Measurements from ENCODE around the gene ATP6V0A1. TPM values are rescaled to one million over a fixed set of nuclear protein-coding genes. Genes with fewer than 3 reads are reported as not detected.
"Not testable (repeated sequence)": the region's sequence is repeated elsewhere in the genome, so short reads cannot be mapped to it uniquely, and the experiment has no call there.

ATP6V0A1 gene
- total and polyA plus RNA-seq, 2 donors from 2014 or later: 108 to 110 TPM

DNA sequence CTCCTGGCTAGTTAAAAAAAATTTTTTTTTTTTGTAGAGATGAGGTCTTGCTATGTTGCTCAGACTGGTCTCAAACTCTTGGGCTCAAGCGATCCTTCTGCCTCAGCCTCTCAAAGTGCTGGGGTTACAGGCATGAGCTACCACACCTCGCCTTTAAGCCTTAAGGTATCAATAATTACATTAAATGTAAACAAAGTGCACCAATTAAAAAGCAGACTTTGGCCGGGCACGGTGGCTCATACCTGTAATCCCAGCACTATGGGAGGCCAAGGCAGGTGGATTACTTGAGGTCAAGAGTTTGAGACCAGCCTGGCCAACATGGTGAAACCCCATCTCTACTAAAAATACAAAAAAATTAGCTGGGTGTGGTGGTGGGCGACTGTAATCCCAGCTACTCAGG lies 7.4 kb upstream of the ATP6V0A1 start:
- H3K27ac ChIP-seq (ENCODE audit: low read depth in 2 of 2, low read length in 2 of 2); FAIRE-seq; H3K9me3 ChIP-seq (ENCODE audit: control insufficient read depth in 2 of 3, insufficient read depth in 1 of 3, low read length in 3 of 3); H3K36me3 ChIP-seq (ENCODE audit: control insufficient read depth in 2 of 3, insufficient read depth in 3 of 3, low read length in 3 of 3); intact Hi-C loops (cut with DNase I); H3K4me1 ChIP-seq (ENCODE audit: control insufficient read depth in 2 of 3, insufficient read depth in 2 of 3, low read depth in 1 of 3, low read length in 3 of 3); H3K4me3 ChIP-seq (ENCODE audit: low read length in 3 of 3); DNase-seq; H3K27me3 ChIP-seq (ENCODE audit: control insufficient read depth, insufficient read depth, low read length); H3K9ac ChIP-seq (ENCODE audit: low read length in 3 of 3): not testable (repeated sequence)

DNA sequence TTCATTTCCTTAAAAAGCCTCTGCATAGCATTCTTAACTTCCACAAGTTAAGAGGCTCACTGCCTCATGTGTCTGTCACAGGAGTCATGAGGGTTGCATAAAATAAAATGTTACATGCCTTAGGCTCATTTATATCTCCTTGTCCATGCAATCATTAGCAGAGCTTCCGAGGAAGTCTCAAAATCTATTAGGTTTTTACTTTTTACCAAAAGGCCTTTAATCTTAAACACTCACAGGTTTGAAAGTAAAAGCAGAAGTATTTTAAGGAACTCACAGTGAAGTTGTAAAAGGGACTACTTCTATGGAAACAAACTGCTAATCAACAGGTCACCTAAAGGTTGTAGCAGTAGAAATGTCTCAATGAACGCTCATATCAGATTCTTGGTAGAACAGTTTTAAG lies 5.2 kb upstream of the ATP6V0A1 start:
- DNase-seq (no peak), FAIRE-seq (no peak)
- Histone ChIP-seq H3K4me3 (ENCODE audit: low read length in 3 of 3) (no peak overlapping the region), H3K9me3 (ENCODE audit: control insufficient read depth in 2 of 3, insufficient read depth in 1 of 3, low read length in 3 of 3) (no peaks in the 10 kb centered on the region), H3K9ac (ENCODE audit: low read length in 3 of 3) (no peak overlapping the region), H3K27ac (ENCODE audit: low read depth in 2 of 2, low read length in 2 of 2) (no peak overlapping the region), H3K27me3 (ENCODE audit: control insufficient read depth, insufficient read depth, low read length) (no peaks in the 10 kb centered on the region), H3K4me1 (ENCODE audit: control insufficient read depth in 2 of 3, insufficient read depth in 2 of 3, low read depth in 1 of 3, low read length in 3 of 3) (peaks cover 0 to 14% (median 11%) of the 10 kb centered on the region in 3 donors), H3K36me3 (ENCODE audit: control insufficient read depth in 2 of 3, insufficient read depth in 3 of 3, low read length in 3 of 3) (no peaks in the 10 kb centered on the region)
- intact Hi-C loops (cut with DNase I): no loop called here
- TF ChIP-seq, protein P1, sequence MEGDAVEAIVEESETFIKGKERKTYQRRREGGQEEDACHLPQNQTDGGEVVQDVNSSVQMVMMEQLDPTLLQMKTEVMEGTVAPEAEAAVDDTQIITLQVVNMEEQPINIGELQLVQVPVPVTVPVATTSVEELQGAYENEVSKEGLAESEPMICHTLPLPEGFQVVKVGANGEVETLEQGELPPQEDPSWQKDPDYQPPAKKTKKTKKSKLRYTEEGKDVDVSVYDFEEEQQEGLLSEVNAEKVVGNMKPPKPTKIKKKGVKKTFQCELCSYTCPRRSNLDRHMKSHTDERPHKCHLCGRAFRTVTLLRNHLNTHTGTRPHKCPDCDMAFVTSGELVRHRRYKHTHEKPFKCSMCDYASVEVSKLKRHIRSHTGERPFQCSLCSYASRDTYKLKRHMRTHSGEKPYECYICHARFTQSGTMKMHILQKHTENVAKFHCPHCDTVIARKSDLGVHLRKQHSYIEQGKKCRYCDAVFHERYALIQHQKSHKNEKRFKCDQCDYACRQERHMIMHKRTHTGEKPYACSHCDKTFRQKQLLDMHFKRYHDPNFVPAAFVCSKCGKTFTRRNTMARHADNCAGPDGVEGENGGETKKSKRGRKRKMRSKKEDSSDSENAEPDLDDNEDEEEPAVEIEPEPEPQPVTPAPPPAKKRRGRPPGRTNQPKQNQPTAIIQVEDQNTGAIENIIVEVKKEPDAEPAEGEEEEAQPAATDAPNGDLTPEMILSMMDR (IDR thresholded peaks at IDR 0.05; ENCODE audit: borderline replicate concordance, extremely low read depth, insufficient read depth): no peak

DNA sequence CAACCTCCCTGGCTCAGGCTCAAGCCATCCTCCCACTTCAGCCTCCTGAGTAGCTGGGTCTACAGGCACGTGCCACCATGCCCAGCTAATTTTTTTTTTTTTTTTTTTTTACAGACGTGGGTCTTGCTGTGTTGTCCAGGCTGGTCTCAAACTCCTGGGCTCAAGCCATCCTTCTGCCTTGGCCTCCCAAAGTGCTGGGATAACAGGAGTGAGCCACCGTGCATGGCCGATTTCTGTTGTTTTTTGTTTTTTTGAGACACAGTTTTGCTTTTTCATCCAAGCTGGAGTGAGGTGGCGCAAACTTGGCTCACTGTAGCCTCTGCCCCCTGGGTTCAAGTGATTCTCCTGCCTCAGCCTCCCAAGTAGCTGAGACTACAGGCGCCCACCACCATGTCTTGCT lies 3.7 kb upstream of the ATP6V0A1 start:
- intact Hi-C loops (cut with DNase I); H3K4me3 ChIP-seq (ENCODE audit: low read length in 3 of 3); H3K9ac ChIP-seq (ENCODE audit: low read length in 3 of 3); H3K36me3 ChIP-seq (ENCODE audit: control insufficient read depth in 2 of 3, insufficient read depth in 3 of 3, low read length in 3 of 3); H3K9me3 ChIP-seq (ENCODE audit: control insufficient read depth in 2 of 3, insufficient read depth in 1 of 3, low read length in 3 of 3); DNase-seq; H3K27ac ChIP-seq (ENCODE audit: low read depth in 2 of 2, low read length in 2 of 2); FAIRE-seq; H3K27me3 ChIP-seq (ENCODE audit: control insufficient read depth, insufficient read depth, low read length): not testable (repeated sequence)
- peaks cover 4 to 14% (median 11%) of the 10 kb centered on the region in 3 donors for H3K4me1 ChIP-seq (ENCODE audit: control insufficient read depth in 2 of 3, insufficient read depth in 2 of 3, low read depth in 1 of 3, low read length in 3 of 3)

DNA sequence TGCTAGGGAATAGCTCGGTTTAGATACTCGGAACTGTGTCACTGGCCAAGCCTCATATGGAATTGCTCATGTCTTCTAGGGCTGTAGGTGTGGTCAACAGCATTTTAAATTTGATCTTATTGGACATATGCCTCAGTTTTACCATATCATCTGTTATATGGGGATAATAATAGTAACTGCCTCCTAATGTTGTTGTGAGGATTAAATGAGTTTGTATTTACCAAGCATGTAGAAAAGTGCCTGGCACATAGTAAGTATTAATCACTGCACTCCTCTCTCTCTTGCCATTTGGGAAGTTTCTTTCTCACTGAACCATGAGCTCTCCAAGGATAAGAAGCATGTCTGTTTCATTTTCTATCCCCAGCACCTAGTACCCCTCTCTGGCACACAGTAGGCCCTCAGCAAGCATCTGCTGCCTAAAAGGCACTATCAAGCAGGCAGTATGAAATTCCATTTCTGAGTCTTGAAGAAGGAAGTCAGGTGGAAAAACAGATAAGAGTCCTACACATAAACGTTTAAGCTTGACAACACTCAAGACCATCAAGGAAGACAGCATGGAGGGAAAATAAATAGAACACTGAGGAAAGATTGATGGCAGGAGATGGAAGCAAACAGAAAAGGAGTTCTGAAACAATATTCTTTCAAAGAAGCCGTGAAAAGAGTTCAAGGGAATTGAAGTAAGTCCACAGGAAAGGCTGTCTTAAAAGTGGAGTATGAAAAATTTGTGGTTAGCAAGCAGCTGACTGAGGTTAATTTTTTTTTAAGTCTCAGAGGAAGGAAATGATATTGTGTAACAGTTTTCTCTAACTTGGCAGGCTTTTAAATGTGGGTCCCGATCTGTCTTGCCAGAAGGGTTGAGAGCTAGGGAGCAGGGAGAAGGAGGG lies 2.2 kb upstream of the ATP6V0A1 start:
- Histone ChIP-seq H3K9me3 (ENCODE audit: control insufficient read depth in 2 of 3, insufficient read depth in 1 of 3, low read length in 3 of 3) (no peaks in the 10 kb centered on the region), H3K4me1 (ENCODE audit: control insufficient read depth in 2 of 3, insufficient read depth in 2 of 3, low read depth in 1 of 3, low read length in 3 of 3) (peaks cover 4 to 14% (median 12%) of the 10 kb centered on the region in 3 donors), H3K27me3 (ENCODE audit: control insufficient read depth, insufficient read depth, low read length) (no peaks in the 10 kb centered on the region), H3K27ac (ENCODE audit: low read depth in 2 of 2, low read length in 2 of 2) (peak overlapping the region; percentile 58 to 90), H3K36me3 (ENCODE audit: control insufficient read depth in 2 of 3, insufficient read depth in 3 of 3, low read length in 3 of 3) (no peaks in the 10 kb centered on the region), H3K9ac (ENCODE audit: low read length in 3 of 3) (peak overlapping the region in 1 of 3 donors; percentile 10), H3K4me3 (ENCODE audit: low read length in 3 of 3) (peak overlapping the region in 2 of 3 donors; percentile 5 to 10)
- TF ChIP-seq, protein P1 (IDR thresholded peaks at IDR 0.05; ENCODE audit: borderline replicate concordance, extremely low read depth, insufficient read depth): no peak
- FAIRE-seq (peak; percentile 83), DNase-seq (peak in 2 of 5 donors; percentile 21 to 53)
- intact Hi-C loops (cut with DNase I): no loop called here

All from kidney (tissue), 14 donors.